ENCODE measurements around the gene COL23A1.
A peak's percentile ranks its signal among the peaks of the same experiment; 100 is the strongest.

The COL23A1 gene

GRCh38 chr5:178440181-178440580, 150.0 kb downstream of the COL23A1 start:
- no peak for TF ChIP-seq CTCF (IDR thresholded peaks at IDR 0.05; ENCODE audit: unreplicated experiment in 3 of 3)
- Mint-ChIP-seq H3K27ac (peak overlapping the region; percentile 17 to 41 (median 36)), H3K36me3 (ENCODE audit: low read depth) (no peaks in the 10 kb centered on the region), H3K9me3 (peaks cover 3% of the 10 kb centered on the region), H3K4me1 (peaks cover 37% of the 10 kb centered on the region), H3K27me3 (ENCODE audit: low read depth) (peaks cover 10% of the 10 kb centered on the region), H3K4me3 (no peak overlapping the region)

GRCh38 chr5:178439493-178440180, 150.6 kb downstream of the COL23A1 start:
- no peak overlapping the region for H3K4me3 Mint-ChIP-seq
- TF ChIP-seq CTCF (IDR thresholded peaks at IDR 0.05; ENCODE audit: unreplicated experiment in 3 of 3), result no peak
- H3K9me3 Mint-ChIP-seq, result peaks cover 3% of the 10 kb centered on the region
- H3K4me1 Mint-ChIP-seq, result peaks cover 40% of the 10 kb centered on the region
- no peaks in the 10 kb centered on the region for H3K36me3 Mint-ChIP-seq (ENCODE audit: low read depth)
- H3K27me3 Mint-ChIP-seq (ENCODE audit: low read depth), result peaks cover 10% of the 10 kb centered on the region
- peak overlapping the region; percentile 36 to 69 (median 40) for H3K27ac Mint-ChIP-seq

GRCh38 chr5:178438796-178439195, 151.4 kb downstream of the COL23A1 start:
- H3K27ac Mint-ChIP-seq, result peak overlapping the region in 2 of 3 experiments; percentile 25 to 35
- no peak overlapping the region for H3K4me3 Mint-ChIP-seq
- H3K9me3 Mint-ChIP-seq, result no peaks in the 10 kb centered on the region
- peaks cover 45% of the 10 kb centered on the region for H3K4me1 Mint-ChIP-seq
- no peak for TF ChIP-seq CTCF (IDR thresholded peaks at IDR 0.05; ENCODE audit: unreplicated experiment in 3 of 3)
- H3K27me3 Mint-ChIP-seq (ENCODE audit: low read depth), result peaks cover 11% of the 10 kb centered on the region
- H3K36me3 Mint-ChIP-seq (ENCODE audit: low read depth), result no peaks in the 10 kb centered on the region

- Mint-ChIP-seq H3K27me3 (ENCODE audit: low read depth) (peaks cover 16% of the 10 kb centered on the region), H3K4me1 (peaks cover 57% of the 10 kb centered on the region), H3K4me3 (no peak overlapping the region), H3K36me3 (ENCODE audit: low read depth) (no peaks in the 10 kb centered on the region), H3K27ac (peak overlapping the region in 1 of 3 experiments; percentile 25), H3K9me3 (no peaks in the 10 kb centered on the region)
- no peak for TF ChIP-seq CTCF (IDR thresholded peaks at IDR 0.05; ENCODE audit: unreplicated experiment in 3 of 3)
Observed at GRCh38 chr5:178437386-178438075, 152.7 kb downstream of the COL23A1 start.

- peaks cover 16% of the 10 kb centered on the region for H3K27me3 Mint-ChIP-seq (ENCODE audit: low read depth)
- peaks cover 3% of the 10 kb centered on the region for H3K9me3 Mint-ChIP-seq
- no peak for TF ChIP-seq CTCF (IDR thresholded peaks at IDR 0.05; ENCODE audit: unreplicated experiment in 3 of 3)
- H3K27ac Mint-ChIP-seq, result no peak overlapping the region
- H3K4me1 Mint-ChIP-seq, result peaks cover 61% of the 10 kb centered on the region
- no peaks in the 10 kb centered on the region for H3K36me3 Mint-ChIP-seq (ENCODE audit: low read depth)
- H3K4me3 Mint-ChIP-seq, result no peak overlapping the region
Observed at GRCh38 chr5:178436326-178436940, 153.8 kb downstream of the COL23A1 start.

All from nephron (organoid).